Endothelial cell (in vitro differentiated cells): ENCODE results near the gene ARHGEF28. TPM values are rescaled to one million over a fixed set of nuclear protein-coding genes. Genes with fewer than 3 reads are reported as not detected.

ENCODE experiments used
- DNase-seq: peaks from one replicate; pipeline ENCODE4 v3.0.0; 2021; ENCODE audit warnings: low spot score
- H3K27ac Mint-ChIP-seq: one replicate; pipeline ENCODE4 v1.8.0; 2021; ENCODE audit warnings: mixed read lengths, inconsistent platforms; ENCODE audit not compliant: unreplicated experiment
- H3K27me3 Mint-ChIP-seq: one replicate; pipeline ENCODE4 v1.8.0; 2021; ENCODE audit warnings: mild to moderate bottlenecking, moderate library complexity, mixed read lengths, inconsistent platforms; ENCODE audit not compliant: unreplicated experiment
- H3K36me3 Mint-ChIP-seq: one replicate; pipeline ENCODE4 v1.8.0; 2021; ENCODE audit warnings: mild to moderate bottlenecking, low read depth, mixed read lengths, inconsistent platforms; ENCODE audit not compliant: unreplicated experiment
- H3K4me1 Mint-ChIP-seq: one replicate; pipeline ENCODE4 v1.8.0; 2021; ENCODE audit warnings: mild to moderate bottlenecking, mixed read lengths, inconsistent platforms; ENCODE audit not compliant: unreplicated experiment
- H3K4me3 Mint-ChIP-seq: one replicate; pipeline ENCODE4 v1.8.0; 2021; ENCODE audit warnings: mild to moderate bottlenecking, mixed read lengths, inconsistent platforms; ENCODE audit not compliant: unreplicated experiment
- H3K9me3 Mint-ChIP-seq: one replicate; pipeline ENCODE4 v1.8.0; 2021; ENCODE audit warnings: mixed read lengths, inconsistent platforms; ENCODE audit not compliant: unreplicated experiment
- total RNA-seq: library from RNA; stranded (reverse); fragmentation: NEBNext Ultra II Directional; extraction: Animal tissue kit (Norgen Biotek cat#: 25700); gene quantifications from one replicate; pipeline ENCODE4 v1.2.1, GENCODE V29; 2021; ENCODE audit not compliant: unreplicated experiment
- TF ChIP-seq, protein P1 (sequence below): fragments of 200-600 bp; sonication (generic); IDR thresholded peaks from one replicate; pipeline ENCODE4 v1.5.0; 2021; ENCODE audit warnings: antibody characterized with exemption; ENCODE audit not compliant: unreplicated experiment

ARHGEF28 gene
- total RNA-seq, 1 donor from 2014 or later, result 1.5 TPM

GRCh38 chr5:73672132-73672531 lies 46.1 kb downstream of the ARHGEF28 start:
- peaks cover 3% of the 10 kb centered on the region for H3K4me1 Mint-ChIP-seq
- H3K27me3 Mint-ChIP-seq, result no peaks in the 10 kb centered on the region
- H3K36me3 Mint-ChIP-seq, result no peaks in the 10 kb centered on the region
- H3K4me3 Mint-ChIP-seq, result no peak overlapping the region
- H3K9me3 Mint-ChIP-seq, result no peaks in the 10 kb centered on the region
- TF ChIP-seq, protein P1, sequence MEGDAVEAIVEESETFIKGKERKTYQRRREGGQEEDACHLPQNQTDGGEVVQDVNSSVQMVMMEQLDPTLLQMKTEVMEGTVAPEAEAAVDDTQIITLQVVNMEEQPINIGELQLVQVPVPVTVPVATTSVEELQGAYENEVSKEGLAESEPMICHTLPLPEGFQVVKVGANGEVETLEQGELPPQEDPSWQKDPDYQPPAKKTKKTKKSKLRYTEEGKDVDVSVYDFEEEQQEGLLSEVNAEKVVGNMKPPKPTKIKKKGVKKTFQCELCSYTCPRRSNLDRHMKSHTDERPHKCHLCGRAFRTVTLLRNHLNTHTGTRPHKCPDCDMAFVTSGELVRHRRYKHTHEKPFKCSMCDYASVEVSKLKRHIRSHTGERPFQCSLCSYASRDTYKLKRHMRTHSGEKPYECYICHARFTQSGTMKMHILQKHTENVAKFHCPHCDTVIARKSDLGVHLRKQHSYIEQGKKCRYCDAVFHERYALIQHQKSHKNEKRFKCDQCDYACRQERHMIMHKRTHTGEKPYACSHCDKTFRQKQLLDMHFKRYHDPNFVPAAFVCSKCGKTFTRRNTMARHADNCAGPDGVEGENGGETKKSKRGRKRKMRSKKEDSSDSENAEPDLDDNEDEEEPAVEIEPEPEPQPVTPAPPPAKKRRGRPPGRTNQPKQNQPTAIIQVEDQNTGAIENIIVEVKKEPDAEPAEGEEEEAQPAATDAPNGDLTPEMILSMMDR, result no peak
- H3K27ac Mint-ChIP-seq, result no peak overlapping the region
- DNase-seq, result no peak

GRCh38 chr5:73673161-73673591 lies 47.2 kb downstream of the ARHGEF28 start:
- H3K4me1 Mint-ChIP-seq, result peaks cover 3% of the 10 kb centered on the region
- TF ChIP-seq, protein P1, result no peak
- no peaks in the 10 kb centered on the region for H3K36me3 Mint-ChIP-seq

GRCh38 chr5:73674669-73675004 lies 48.6 kb downstream of the ARHGEF28 start:
- no peaks in the 10 kb centered on the region for H3K36me3 Mint-ChIP-seq
- no peak overlapping the region for H3K27ac Mint-ChIP-seq
- H3K27me3 Mint-ChIP-seq, result no peaks in the 10 kb centered on the region
- no peaks in the 10 kb centered on the region for H3K9me3 Mint-ChIP-seq
- H3K4me3 Mint-ChIP-seq, result no peak overlapping the region
- DNase-seq, result no peak
- peaks cover 3% of the 10 kb centered on the region for H3K4me1 Mint-ChIP-seq
- TF ChIP-seq, protein P1, result no peak

More at GRCh38 chr5:73673161-73673591, 47.2 kb downstream of the ARHGEF28 start:
- Mint-ChIP-seq H3K27ac (no peak overlapping the region), H3K27me3 (no peaks in the 10 kb centered on the region), H3K4me3 (no peak overlapping the region), H3K9me3 (no peaks in the 10 kb centered on the region)
- DNase-seq, result no peak

DNA sequence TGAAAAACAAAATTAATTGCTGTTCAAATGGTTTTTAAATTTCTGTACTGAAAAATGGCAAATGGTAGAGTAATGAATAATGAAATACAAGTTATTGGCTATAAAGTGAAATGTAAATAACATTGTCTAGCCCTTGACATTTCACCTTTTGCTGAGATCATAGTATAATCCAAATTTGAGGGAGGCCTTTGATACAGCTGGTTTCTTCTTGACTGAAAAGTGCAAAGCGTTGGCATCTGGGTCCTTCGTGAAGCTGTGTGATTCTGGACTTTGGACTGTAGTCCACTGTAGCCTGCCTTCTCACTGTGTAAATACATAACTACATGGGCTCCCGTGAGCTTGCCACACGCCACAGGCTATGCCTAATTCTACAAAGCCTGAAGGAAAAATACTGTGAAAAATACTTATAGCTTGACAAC lies 52.3 kb downstream of the ARHGEF28 start:
- DNase-seq, result no peak
- Mint-ChIP-seq H3K27me3 (no peaks in the 10 kb centered on the region), H3K27ac (no peak overlapping the region), H3K4me3 (no peak overlapping the region), H3K4me1 (peaks cover 3% of the 10 kb centered on the region), H3K9me3 (no peaks in the 10 kb centered on the region), H3K36me3 (no peaks in the 10 kb centered on the region)
- TF ChIP-seq, protein P1, result no peak

DNA sequence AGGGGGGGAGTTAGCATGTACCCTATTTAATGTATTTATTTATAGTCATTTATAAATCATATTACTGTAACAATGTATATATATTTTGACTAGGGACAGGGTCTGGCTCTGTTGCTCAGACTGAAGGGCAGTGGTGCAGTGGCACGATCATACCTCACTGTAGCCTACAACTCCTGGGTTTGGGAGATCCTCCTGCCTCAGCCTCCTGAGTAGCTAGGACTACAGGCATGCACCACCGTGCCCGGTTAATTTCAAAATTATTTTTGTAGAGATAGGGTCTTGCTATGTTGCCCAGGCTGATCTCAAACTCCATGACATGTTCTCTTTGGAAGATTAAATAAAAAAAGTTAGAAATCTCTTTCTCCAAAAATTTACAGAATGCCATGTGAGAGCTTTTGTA lies 52.8 kb downstream of the ARHGEF28 start:
- H3K27me3 Mint-ChIP-seq, result no peaks in the 10 kb centered on the region
- H3K4me3 Mint-ChIP-seq, result no peak overlapping the region
- H3K4me1 Mint-ChIP-seq, result peaks cover 3% of the 10 kb centered on the region
- TF ChIP-seq, protein P1, result no peak
- H3K9me3 Mint-ChIP-seq, result no peaks in the 10 kb centered on the region
- DNase-seq, result no peak
- no peak overlapping the region for H3K27ac Mint-ChIP-seq
- H3K36me3 Mint-ChIP-seq, result no peaks in the 10 kb centered on the region
